Measurements from ENCODE around the gene SLC2A4. TPM values are rescaled to one million over a fixed set of nuclear protein-coding genes. Genes with fewer than 3 reads are reported as not detected.

Gene SLC2A4
- total and polyA plus RNA-seq, 2 donors (not counting 1 experiment from before 2014, with no cell fraction given) = under 0.01 to 0.19 TPM

- peak within 1 kb of the TSS; percentile 57 for H2AFZ ChIP-seq (ENCODE audit: low read length)
- peaks cover 8% of the 10 kb centered on the region for H3K4me1 ChIP-seq (ENCODE audit: control insufficient read depth, extremely low read depth, insufficient read depth, low read length)
- no peak for TF ChIP-seq EZH2 (IDR thresholded peaks at IDR 0.05; ENCODE audit: low read length, missing control alignments)
- TF ChIP-seq, protein P1, sequence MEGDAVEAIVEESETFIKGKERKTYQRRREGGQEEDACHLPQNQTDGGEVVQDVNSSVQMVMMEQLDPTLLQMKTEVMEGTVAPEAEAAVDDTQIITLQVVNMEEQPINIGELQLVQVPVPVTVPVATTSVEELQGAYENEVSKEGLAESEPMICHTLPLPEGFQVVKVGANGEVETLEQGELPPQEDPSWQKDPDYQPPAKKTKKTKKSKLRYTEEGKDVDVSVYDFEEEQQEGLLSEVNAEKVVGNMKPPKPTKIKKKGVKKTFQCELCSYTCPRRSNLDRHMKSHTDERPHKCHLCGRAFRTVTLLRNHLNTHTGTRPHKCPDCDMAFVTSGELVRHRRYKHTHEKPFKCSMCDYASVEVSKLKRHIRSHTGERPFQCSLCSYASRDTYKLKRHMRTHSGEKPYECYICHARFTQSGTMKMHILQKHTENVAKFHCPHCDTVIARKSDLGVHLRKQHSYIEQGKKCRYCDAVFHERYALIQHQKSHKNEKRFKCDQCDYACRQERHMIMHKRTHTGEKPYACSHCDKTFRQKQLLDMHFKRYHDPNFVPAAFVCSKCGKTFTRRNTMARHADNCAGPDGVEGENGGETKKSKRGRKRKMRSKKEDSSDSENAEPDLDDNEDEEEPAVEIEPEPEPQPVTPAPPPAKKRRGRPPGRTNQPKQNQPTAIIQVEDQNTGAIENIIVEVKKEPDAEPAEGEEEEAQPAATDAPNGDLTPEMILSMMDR (conservative IDR thresholded peaks at IDR 0.05 in 1 of 2, IDR thresholded peaks at IDR 0.05 in 1 of 2; ENCODE audit: low read depth in 1 of 2, low read length in 2 of 2) = no peak
- DNase-seq (ENCODE audit: low read depth in 2 of 2) = peak; percentile 78 to 80
- no peaks in the 10 kb centered on the region for H3K9me3 ChIP-seq (ENCODE audit: control insufficient read depth, insufficient read depth, low read depth, low read length)
- peaks cover 33% of the 10 kb centered on the region for H3K36me3 ChIP-seq (ENCODE audit: control insufficient read depth, insufficient read depth, low read length)
- H3K4me3 ChIP-seq (replicated peaks in 1 of 4; ENCODE audit: control extremely low read depth in 1 of 4, insufficient read depth in 1 of 4, low read depth in 3 of 4, low read length in 4 of 4) = peak within 1 kb of the TSS; percentile 66 to 88 (median 78)
- peak within 1 kb of the TSS; percentile 89 for H3K4me2 ChIP-seq (ENCODE audit: extremely low read depth, insufficient read depth, low read length)
- peak within 1 kb of the TSS; percentile 85 for H3K9ac ChIP-seq (ENCODE audit: insufficient read depth, low read length)
- peak within 1 kb of the TSS; percentile 75 for H3K27ac ChIP-seq (ENCODE audit: insufficient read depth, low read length)
- peaks cover 24% of the 10 kb centered on the region for H3K79me2 ChIP-seq (ENCODE audit: control insufficient read depth, insufficient read depth, low read length)
- no peaks in the 10 kb centered on the region for H3K27me3 ChIP-seq (ENCODE audit: control insufficient read depth, insufficient read depth, low read length)
- H4K20me1 ChIP-seq (ENCODE audit: control insufficient read depth, extremely low read depth, insufficient read depth, low read length) = no peaks in the 10 kb centered on the region
These were observed 33.4 kb downstream of the SLC2A4 start, which contains the start of gene GPS2 for GRCh38 chr17:7314719-7315569. Gene GPS2 (minus strand): TSS chr17:7315360. CDS start chr17:7315052, 308 bp downstream.

DNA sequence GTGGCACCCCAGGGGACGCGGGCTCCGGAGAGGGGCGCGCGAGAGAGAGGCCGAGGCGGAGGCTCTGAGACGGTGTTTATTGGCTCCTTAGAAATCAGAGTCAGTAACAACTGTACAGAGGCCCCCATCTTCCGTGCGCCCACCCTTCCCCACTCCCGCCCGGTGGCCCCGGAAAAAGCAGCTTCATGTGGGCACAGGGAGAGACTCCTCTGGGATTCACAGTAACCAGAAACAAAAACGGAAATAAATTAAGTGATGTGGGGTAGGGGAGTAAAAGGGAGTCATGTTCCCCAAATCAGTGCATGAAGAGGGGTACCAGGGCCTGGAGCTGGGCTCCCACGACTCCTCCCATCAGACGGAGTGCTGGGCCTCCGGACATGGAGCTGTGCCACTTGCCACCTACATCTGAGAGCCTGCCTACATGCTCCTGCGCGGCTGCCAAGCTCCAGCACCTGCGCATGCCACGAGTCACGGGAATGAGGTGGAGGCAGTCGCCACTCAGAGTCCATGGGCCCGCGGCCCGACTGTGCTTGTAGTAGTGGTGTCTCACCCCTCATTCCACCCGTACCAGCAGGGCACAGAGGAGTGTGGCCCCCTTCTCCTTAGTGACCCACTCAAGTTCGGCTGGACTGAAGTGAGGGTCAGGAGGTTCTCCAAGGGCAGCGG lies 34.2 kb downstream of the SLC2A4 start:
- peak overlapping the region; percentile 65 to 88 (median 70) for H3K4me3 ChIP-seq (replicated peaks in 1 of 4; ENCODE audit: control extremely low read depth in 1 of 4, insufficient read depth in 1 of 4, low read depth in 3 of 4, low read length in 4 of 4)
- no peaks in the 10 kb centered on the region for H4K20me1 ChIP-seq (ENCODE audit: control insufficient read depth, extremely low read depth, insufficient read depth, low read length)
- H2AFZ ChIP-seq (ENCODE audit: low read length) = peak overlapping the region; percentile 57
- no peaks in the 10 kb centered on the region for H3K27me3 ChIP-seq (ENCODE audit: control insufficient read depth, insufficient read depth, low read length)
- H3K9me3 ChIP-seq (ENCODE audit: control insufficient read depth, insufficient read depth, low read depth, low read length) = no peaks in the 10 kb centered on the region
- peak overlapping the region; percentile 85 for H3K9ac ChIP-seq (ENCODE audit: insufficient read depth, low read length)
- H3K79me2 ChIP-seq (ENCODE audit: control insufficient read depth, insufficient read depth, low read length) = peaks cover 17% of the 10 kb centered on the region
- no peak for DNase-seq (ENCODE audit: low read depth in 2 of 2)
- peak overlapping the region; percentile 75 for H3K27ac ChIP-seq (ENCODE audit: insufficient read depth, low read length)
- H3K36me3 ChIP-seq (ENCODE audit: control insufficient read depth, insufficient read depth, low read length) = peaks cover 32% of the 10 kb centered on the region
- H3K4me2 ChIP-seq (ENCODE audit: extremely low read depth, insufficient read depth, low read length) = peak overlapping the region; percentile 89
- peaks cover 8% of the 10 kb centered on the region for H3K4me1 ChIP-seq (ENCODE audit: control insufficient read depth, extremely low read depth, insufficient read depth, low read length)
- TF ChIP-seq EZH2 (IDR thresholded peaks at IDR 0.05; ENCODE audit: low read length, missing control alignments) = no peak
- TF ChIP-seq, protein P1 (conservative IDR thresholded peaks at IDR 0.05 in 1 of 2, IDR thresholded peaks at IDR 0.05 in 1 of 2; ENCODE audit: low read depth in 1 of 2, low read length in 2 of 2) = no peak

GRCh38 chr17:7317161-7317803 lies 35.8 kb downstream of the SLC2A4 start:
- Histone ChIP-seq H3K79me2 (ENCODE audit: control insufficient read depth, insufficient read depth, low read length) (peaks cover 8% of the 10 kb centered on the region), H4K20me1 (ENCODE audit: control insufficient read depth, extremely low read depth, insufficient read depth, low read length) (no peaks in the 10 kb centered on the region), H2AFZ (ENCODE audit: low read length) (no peak overlapping the region), H3K4me1 (ENCODE audit: control insufficient read depth, extremely low read depth, insufficient read depth, low read length) (peaks cover 8% of the 10 kb centered on the region), H3K27ac (ENCODE audit: insufficient read depth, low read length) (no peak overlapping the region), H3K36me3 (ENCODE audit: control insufficient read depth, insufficient read depth, low read length) (peaks cover 32% of the 10 kb centered on the region), H3K9me3 (ENCODE audit: control insufficient read depth, insufficient read depth, low read depth, low read length) (no peaks in the 10 kb centered on the region), H3K27me3 (ENCODE audit: control insufficient read depth, insufficient read depth, low read length) (no peaks in the 10 kb centered on the region), H3K4me3 (replicated peaks in 1 of 4; ENCODE audit: control extremely low read depth in 1 of 4, insufficient read depth in 1 of 4, low read depth in 3 of 4, low read length in 4 of 4) (no peak overlapping the region), H3K9ac (ENCODE audit: insufficient read depth, low read length) (no peak overlapping the region), H3K4me2 (ENCODE audit: extremely low read depth, insufficient read depth, low read length) (no peak overlapping the region)
- DNase-seq (ENCODE audit: low read depth in 2 of 2) = no peak
- TF ChIP-seq, protein P1 (conservative IDR thresholded peaks at IDR 0.05 in 1 of 2, IDR thresholded peaks at IDR 0.05 in 1 of 2; ENCODE audit: low read depth in 1 of 2, low read length in 2 of 2) = no peak
- no peak for TF ChIP-seq EZH2 (IDR thresholded peaks at IDR 0.05; ENCODE audit: low read length, missing control alignments)
